HG03354 (cell line): ENCODE data around the gene DNAJB4.
"Not testable (repeated sequence)": the region's sequence is repeated elsewhere in the genome, so short reads cannot be mapped to it uniquely, and the experiment has no call there.

Experiments
- ATAC-seq: cut with Tn5 transposase; IDR thresholded peaks from one replicate; pipeline ENCODE4 v1.9.1; 2021; ENCODE audit warnings: mild to moderate bottlenecking; ENCODE audit not compliant: unreplicated experiment, poor library complexity, severe bottlenecking

Gene DNAJB4

DNA sequence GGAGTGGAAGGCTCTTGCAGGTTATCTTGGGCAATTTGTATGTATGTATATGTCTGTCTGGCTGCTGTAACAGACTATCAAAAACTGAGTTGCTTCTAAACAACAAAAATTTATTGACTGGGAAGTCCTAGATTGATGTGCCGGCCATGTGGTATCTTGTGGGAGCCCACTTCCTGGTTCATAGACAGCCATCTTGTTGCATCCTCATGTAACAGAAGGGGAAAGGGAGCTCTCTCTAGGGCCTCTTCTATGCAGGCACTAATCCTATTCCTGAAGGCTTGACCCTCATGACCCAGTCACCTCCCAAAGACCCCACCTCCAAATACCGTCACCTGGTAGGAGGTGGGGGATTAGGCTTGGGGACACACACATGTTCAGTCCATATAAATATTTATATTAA lies 50.2 kb downstream of the DNAJB4 start:
- no peak for ATAC-seq

GRCh38 chr1:78055565-78056132 lies 50.9 kb downstream of the DNAJB4 start:
- ATAC-seq, result no peak

GRCh38 chr1:78058670-78059069 lies 53.9 kb downstream of the DNAJB4 start:
- no peak for ATAC-seq

DNA sequence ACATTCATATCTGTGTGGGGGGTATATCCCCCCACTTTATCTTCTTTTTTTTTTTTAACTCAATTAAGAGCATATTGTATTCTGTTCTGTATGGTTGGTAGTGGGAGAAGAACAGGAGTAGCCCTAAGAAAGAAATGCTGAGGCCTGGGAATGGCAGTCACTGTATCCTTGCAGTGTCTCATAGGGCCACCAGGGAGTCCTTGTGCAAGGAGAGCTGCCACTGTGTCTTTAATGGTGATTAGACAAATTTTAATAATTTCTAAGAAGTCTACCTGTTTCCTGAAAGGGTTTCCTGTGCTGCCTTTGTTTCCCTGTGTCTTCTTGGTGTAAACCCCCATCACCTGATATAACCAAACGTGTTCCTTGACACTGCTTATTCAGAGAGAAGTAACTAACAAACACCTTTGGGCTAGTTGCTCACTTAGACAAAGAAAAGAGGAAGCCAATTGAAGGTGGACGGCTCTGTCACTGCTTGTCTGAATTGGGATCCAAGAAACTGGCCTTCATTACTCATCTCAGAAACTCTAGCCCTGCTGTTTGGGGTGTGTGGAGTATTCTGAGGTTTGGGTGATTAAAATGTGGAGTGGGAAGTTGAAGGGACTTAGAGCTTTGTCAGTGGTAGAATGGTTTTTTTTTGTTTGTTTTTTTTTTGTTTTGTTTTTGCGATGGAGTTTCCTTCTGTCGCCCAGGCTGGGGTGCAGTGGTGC lies 56.3 kb downstream of the DNAJB4 start:
- peak; percentile 72 for ATAC-seq

GRCh38 chr1:78061825-78062523 lies 57.2 kb downstream of the DNAJB4 start:
- no peak for ATAC-seq

- not testable (repeated sequence) for ATAC-seq
These were observed 60.1 kb downstream of the DNAJB4 start for GRCh38 chr1:78064886-78065285.
